DOHH2 (cell line): ENCODE results near the gene SOWAHD.

Experiments used
- H3F3A ChIP-seq: fragments of 200-600 bp; sonication (generic), shearing (Covaris generic); 2 replicates; pipeline ENCODE4 v1.6.0; 2016; ENCODE audit warnings: antibody characterized with exemption, mild to moderate bottlenecking; ENCODE audit not compliant: control insufficient read depth, insufficient read depth
- H3K27ac ChIP-seq: fragments of 200-600 bp; sonication (generic); 2 replicates; pipeline ENCODE4 v1.5.1; 2014; ENCODE audit warnings: low read depth, mild to moderate bottlenecking, low read length, moderate library complexity
- H3K27me3 ChIP-seq: fragments of 200-600 bp; sonication (generic); 2 replicates; pipeline ENCODE4 v1.6.1; 2014; ENCODE audit warnings: mild to moderate bottlenecking, low read length, mixed read lengths; ENCODE audit not compliant: control insufficient read depth
- H3K36me3 ChIP-seq: fragments of 200-600 bp; sonication (generic); 2 replicates; pipeline ENCODE4 v1.6.1; 2014; ENCODE audit warnings: mild to moderate bottlenecking, low read length, moderate library complexity, mixed read lengths; ENCODE audit not compliant: control insufficient read depth
- H3K4me1 ChIP-seq: fragments of 200-600 bp; sonication (generic); 2 replicates; pipeline ENCODE4 v1.6.1; 2014; ENCODE audit warnings: mild to moderate bottlenecking, low read length, mixed read lengths; ENCODE audit not compliant: control insufficient read depth
- H3K4me2 ChIP-seq: fragments of 200-600 bp; sonication (generic); 2 replicates; pipeline ENCODE4 v1.6.0; 2014; ENCODE audit warnings: mild to moderate bottlenecking, low read length, moderate library complexity
- H3K4me3 ChIP-seq: fragments of 200-600 bp; sonication (generic); 2 replicates; pipeline ENCODE4 v1.5.1; 2014; ENCODE audit warnings: mild to moderate bottlenecking, low read length, mixed read lengths
- H3K79me2 ChIP-seq: fragments of 200-600 bp; sonication (generic); 2 replicates; pipeline ENCODE4 v1.6.1; 2014; ENCODE audit warnings: mild to moderate bottlenecking, low read length, mixed read lengths; ENCODE audit not compliant: control insufficient read depth
- H3K9me2 ChIP-seq: fragments of 200-600 bp; sonication (generic); replicated peaks from 2 replicates; pipeline ENCODE4 v1.6.1; 2014; ENCODE audit warnings: mild to moderate bottlenecking, low read length, mixed read lengths; ENCODE audit not compliant: control insufficient read depth
- H3K9me3 ChIP-seq: fragments of 200-600 bp; sonication (generic); 2 replicates; pipeline ENCODE4 v1.6.1; 2014; ENCODE audit warnings: antibody characterized with exemption, low read length, mixed read lengths; ENCODE audit not compliant: control insufficient read depth, insufficient read depth
- H4K20me1 ChIP-seq: fragments of 200-600 bp; sonication (generic); 2 replicates; pipeline ENCODE4 v1.6.0; 2014; ENCODE audit warnings: low read depth, mild to moderate bottlenecking, antibody characterized with exemption, low read length, moderate library complexity; ENCODE audit not compliant: control insufficient read depth, insufficient read depth
- CTCF ChIP-seq: fragments of 200-600 bp; sonication (generic); IDR thresholded peaks from one replicate; pipeline ENCODE4 v1.5.1; 2014; ENCODE audit warnings: antibody characterized with exemption, mild to moderate bottlenecking, low read depth, low read length; ENCODE audit not compliant: poor library complexity, severe bottlenecking
- EZH2phosphoT487 ChIP-seq: fragments of 200-600 bp; sonication (generic); IDR thresholded peaks from 2 replicates; pipeline ENCODE4 v1.6.1; 2017; ENCODE audit warnings: borderline replicate concordance, mild to moderate bottlenecking, antibody characterized with exemption, low read length, moderate library complexity, mixed read lengths

The SOWAHD gene

DNA sequence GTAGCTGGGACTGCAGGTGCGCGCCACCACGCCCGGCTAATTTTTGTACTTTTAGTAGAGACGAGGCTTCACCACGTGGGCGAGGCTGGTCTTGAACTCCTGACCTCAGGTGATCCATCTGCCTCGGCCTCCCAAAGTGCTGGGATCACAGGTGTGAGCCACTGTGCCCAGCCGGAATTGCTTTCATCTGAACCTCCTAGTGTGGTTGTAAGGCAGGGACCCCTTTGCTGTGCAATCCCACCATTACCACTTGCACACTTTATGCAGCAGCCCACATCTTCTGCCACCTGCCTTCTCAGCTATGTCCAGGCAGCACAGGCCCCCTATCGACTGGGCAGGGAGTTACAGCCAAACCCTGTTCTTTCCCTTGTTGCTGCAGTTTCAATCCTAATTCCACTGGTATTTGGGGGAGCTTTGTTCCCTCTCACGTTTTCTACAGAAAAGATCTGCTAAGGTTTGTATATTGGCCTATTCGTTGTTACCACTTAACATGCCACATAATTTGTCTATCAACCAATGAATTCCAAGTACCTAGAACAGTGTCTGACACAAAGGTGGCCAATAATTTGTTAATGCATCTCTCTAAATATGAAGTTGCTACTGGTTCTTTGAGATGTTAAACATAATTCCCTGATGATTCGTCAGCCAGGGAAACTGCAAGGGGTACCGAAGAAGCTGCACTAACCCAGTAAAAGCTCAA lies 26.5 kb downstream of the SOWAHD start:
- no peak for TF ChIP-seq EZH2phosphoT487
- peak; percentile 64 for TF ChIP-seq CTCF

DNA sequence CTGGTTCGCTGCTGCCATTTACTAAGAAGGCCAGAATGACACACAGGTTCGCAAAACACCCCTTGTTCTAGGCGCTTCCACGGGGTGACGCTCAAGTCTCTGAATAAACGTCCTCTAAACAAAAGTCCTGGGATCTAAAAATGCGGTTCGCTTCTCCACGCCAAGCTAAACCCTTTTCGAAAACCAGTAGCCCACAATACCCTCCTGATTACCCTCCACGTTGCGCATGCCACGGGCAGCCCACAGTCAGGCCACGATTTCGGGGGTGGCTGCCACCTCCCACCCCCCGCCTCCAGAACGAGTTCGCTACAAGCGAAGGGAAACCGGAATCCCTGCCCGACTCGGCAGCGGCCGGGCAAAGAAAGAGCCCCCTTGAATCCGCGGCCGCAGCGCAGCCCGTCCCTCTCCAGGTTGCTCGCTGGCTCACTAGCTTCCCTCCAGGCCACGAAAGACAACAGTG lies 32.6 kb downstream of the SOWAHD start:
- Histone ChIP-seq H3K27ac (peak overlapping the region; percentile 80), H3K4me2 (peak overlapping the region; percentile 78), H3K36me3 (peaks cover 51% of the 10 kb centered on the region), H3K9me3 (no peaks in the 10 kb centered on the region), H3K79me2 (peaks cover 71% of the 10 kb centered on the region), H3F3A (peaks cover 18% of the 10 kb centered on the region), H4K20me1 (peaks cover 16% of the 10 kb centered on the region; the same call in 1 of the 2 replicates), H3K4me3 (peak overlapping the region; percentile 92), H3K4me1 (peaks cover 45% of the 10 kb centered on the region), H3K9me2 (no peaks in the 10 kb centered on the region), H3K27me3 (no peaks in the 10 kb centered on the region)
- peak; percentile 21 for TF ChIP-seq CTCF
- no peak for TF ChIP-seq EZH2phosphoT487

More for the DNA sequence above, 26.5 kb downstream of the SOWAHD start:
- H3K4me1 ChIP-seq: peaks cover 53% of the 10 kb centered on the region
- peaks cover 71% of the 10 kb centered on the region for H3K79me2 ChIP-seq
- no peak overlapping the region; the same call in 1 of the 2 replicates for H3K4me3 ChIP-seq
- H3K36me3 ChIP-seq: peaks cover 75% of the 10 kb centered on the region
- no peak overlapping the region for H3K27ac ChIP-seq
- peaks cover 26% of the 10 kb centered on the region; the same call in 1 of the 2 replicates for H3F3A ChIP-seq
- H3K9me3 ChIP-seq: no peaks in the 10 kb centered on the region
- H3K9me2 ChIP-seq: no peaks in the 10 kb centered on the region
- H3K4me2 ChIP-seq: peak overlapping the region; percentile 16; the same call in 1 of the 2 replicates
- no peaks in the 10 kb centered on the region for H3K27me3 ChIP-seq
- H4K20me1 ChIP-seq: peaks cover 14% of the 10 kb centered on the region; the same call in 1 of the 2 replicates

- TF ChIP-seq EZH2phosphoT487 (no peak), CTCF (no peak)
- no peaks in the 10 kb centered on the region for H3K9me2 ChIP-seq
- peak within 1 kb of the TSS; percentile 92 for H3K4me3 ChIP-seq
- H3K9me3 ChIP-seq: no peaks in the 10 kb centered on the region
- H4K20me1 ChIP-seq: peaks cover 16% of the 10 kb centered on the region; the same call in 1 of the 2 replicates
- H3K4me1 ChIP-seq: peaks cover 45% of the 10 kb centered on the region
- H3K79me2 ChIP-seq: peaks cover 67% of the 10 kb centered on the region
- no peaks in the 10 kb centered on the region for H3K27me3 ChIP-seq
- peaks cover 18% of the 10 kb centered on the region for H3F3A ChIP-seq
- H3K4me2 ChIP-seq: peak within 1 kb of the TSS; percentile 78
- H3K36me3 ChIP-seq: peaks cover 47% of the 10 kb centered on the region
- peak within 1 kb of the TSS; percentile 80 for H3K27ac ChIP-seq
Observed at GRCh38 chrX:119791437-119792231, 33.2 kb downstream of the SOWAHD start, which contains the start of gene RPL39. RPL39 (minus strand) TSS chrX:119791630; CDS start chrX:119791576, 54 bp downstream.
